Measurements from ENCODE around the gene MYL3.

DNA sequence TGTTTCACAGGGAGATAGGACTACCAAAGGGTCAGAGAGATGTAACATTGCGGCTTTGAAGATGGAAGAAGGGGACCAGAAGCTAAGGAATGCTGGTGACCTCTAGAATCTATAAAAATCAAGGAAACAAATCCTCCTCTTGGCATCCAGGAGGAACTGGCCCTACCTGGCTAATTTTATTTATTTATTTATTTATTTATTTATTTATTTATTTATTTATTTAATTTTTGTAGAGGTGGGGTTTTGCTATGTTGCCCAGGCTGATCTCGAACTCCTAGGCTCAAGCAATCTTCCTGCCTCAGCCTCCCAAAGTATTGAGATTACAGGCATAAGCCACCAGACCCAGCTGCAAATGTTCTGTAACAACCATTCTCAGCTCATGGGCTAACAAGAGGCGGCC, 19.7 kb downstream of the MYL3 start:
- TF ChIP-seq CTCF (IDR thresholded peaks at IDR 0.05) = no peak
- TF ChIP-seq POLR2A (IDR thresholded peaks at IDR 0.05) = no peak
